ENCODE measurements around the gene NCKAP5. TPM values are rescaled to one million over a fixed set of nuclear protein-coding genes. Genes with fewer than 3 reads are reported as not detected.

The NCKAP5 gene
- total and polyA plus RNA-seq, 2 donors (not counting 1 experiment from before 2014, with no cell fraction given) = not detected

- WGBS (ENCODE audit: insufficient coverage) = 7% methylated on average over 38 of the region's 59 CpGs
- H3K9me3 ChIP-seq (ENCODE audit: control extremely low read depth in 1 of 3, control insufficient read depth in 2 of 3, insufficient read depth in 1 of 3, low read length in 2 of 3) = peaks cover 0 to 12% (median 0%) of the 10 kb centered on the region in 3 donors
- H3K27me3 ChIP-seq (replicated peaks in 1 of 4; ENCODE audit: control extremely low read depth in 1 of 4, control insufficient read depth in 3 of 4, insufficient read depth in 4 of 4, low read length in 3 of 4) = peaks cover 0 to 38% (median 14%) of the 10 kb centered on the region in 4 experiments
- H3K9ac ChIP-seq (ENCODE audit: low read length) = no peak within 1 kb of the TSS
- H3K36me3 ChIP-seq (replicated peaks in 1 of 2; ENCODE audit: control extremely low read depth in 1 of 2, control insufficient read depth in 1 of 2, extremely low read depth in 1 of 2, insufficient read depth in 2 of 2, low read length in 1 of 2) = no peaks in the 10 kb centered on the region
- peak within 1 kb of the TSS; percentile 55 for H3K4me3 Mint-ChIP-seq
- no peak within 1 kb of the TSS for H3K27ac Mint-ChIP-seq
- H3K27me3 Mint-ChIP-seq = peaks cover 48% of the 10 kb centered on the region
- CTCF ChIA-PET = no interaction called here
- no peak for TF ChIP-seq EZH2 (IDR thresholded peaks at IDR 0.05; ENCODE audit: borderline replicate concordance, insufficient read depth, low read depth, low read length, poor library complexity, severe bottlenecking)
- no peak for TF ChIP-seq CTCF (IDR thresholded peaks at IDR 0.05)
- peaks cover 9% of the 10 kb centered on the region for H3K4me1 Mint-ChIP-seq
- no peak within 1 kb of the TSS for H3K27ac ChIP-seq (ENCODE audit: low read length in 2 of 2)
- H2AFZ ChIP-seq (ENCODE audit: insufficient read depth, low read depth, low read length, poor library complexity, severe bottlenecking) = no peak within 1 kb of the TSS
- H3K9me3 Mint-ChIP-seq (ENCODE audit: insufficient read depth) = no peaks in the 10 kb centered on the region
- DNase-seq (no peak), ATAC-seq (ENCODE audit: low read depth) (no peak)
- peak within 1 kb of the TSS; percentile 38 for H3K4me2 ChIP-seq (replicated peaks; ENCODE audit: low read depth, low read length, poor library complexity, severe bottlenecking)
- no peaks in the 10 kb centered on the region for H3K79me2 ChIP-seq (ENCODE audit: control insufficient read depth, insufficient read depth, low read length)
- H4K20me1 ChIP-seq (ENCODE audit: control insufficient read depth, insufficient read depth, low read length, poor library complexity, severe bottlenecking) = no peaks in the 10 kb centered on the region
- peak within 1 kb of the TSS in 2 of 5 experiments; percentile 14 to 15 for H3K4me3 ChIP-seq (ENCODE audit: control extremely low read depth in 1 of 5, extremely low read depth in 1 of 5, insufficient read depth in 1 of 5, low read depth in 2 of 5, low read length in 4 of 5)
- intact Hi-C loops (cut with micrococcal nuclease) = no loop called here
- no peaks in the 10 kb centered on the region for H3K4me1 ChIP-seq (ENCODE audit: control insufficient read depth in 2 of 2, insufficient read depth in 2 of 2, low read length in 2 of 2)
- POLR2A ChIA-PET = no interaction called here
Measured at GRCh38 chr2:132669908-132670495, 898.3 kb downstream of the NCKAP5 start, which contains the start of gene LYPD1. Gene LYPD1 (minus strand): TSS chr2:132670205. CDS start chr2:132669932, 273 bp downstream.
